Esophagus squamous epithelium (tissue), 5 donors: Measurements from ENCODE around the gene ATP5PF. TPM values are rescaled to one million over a fixed set of nuclear protein-coding genes. Genes with fewer than 3 reads are reported as not detected.

Experiments
- DNase-seq: peaks from one replicate; lab custom pipeline; 2025; lab: John Stamatoyannopoulos, UW
- H3K27ac ChIP-seq, 4 donors: fragments of 200-600 bp; sonication (generic); one replicate each; pipeline ENCODE4 v1.5.1; 2016 to 2019; ENCODE audit warnings: mild to moderate bottlenecking in 1 of 4
- H3K27me3 ChIP-seq, 4 donors: fragments of 200-600 bp; sonication (generic); 1 replicate in 3 of 4; 2 replicates in 1 of 4; pipeline versions ENCODE4 v1.5.1 to v1.6.0; 2017 to 2021; ENCODE audit warnings: antibody characterized with exemption in 1 of 4
- H3K36me3 ChIP-seq, 3 donors: fragments of 200-600 bp; sonication (generic); one replicate each; pipeline ENCODE4 v1.5.1; 2016 to 2019
- H3K4me1 ChIP-seq, 3 donors: fragments of 200-600 bp; sonication (generic); one replicate each; pipeline ENCODE4 v1.5.1; 2017 to 2019
- H3K4me3 ChIP-seq, 4 donors: fragments of 200-600 bp; sonication (generic); 1 replicate in 3 of 4; 2 replicates in 1 of 4; pipeline ENCODE4 v1.5.1; 2016 to 2019; ENCODE audit warnings: mild to moderate bottlenecking in 2 of 4, moderate library complexity in 1 of 4
- H3K9me3 ChIP-seq, 3 donors: fragments of 200-600 bp; sonication (generic); one replicate each; pipeline ENCODE4 v1.5.1; 2016 to 2019
- CTCF ChIP-seq, 6 experiments: fragments of 450-650 bp in 4 of 6; fragments of 200-600 bp in 2 of 6; sonication (generic) in 2 of 6; IDR thresholded peaks; one replicate each; pipeline ENCODE4 v1.5.1; 2016 to 2019; ENCODE audit warnings: antibody characterized with exemption in 6 of 6, mild to moderate bottlenecking in 4 of 6, moderate library complexity in 4 of 6
- POLR2A ChIP-seq, 4 donors: fragments of 450-650 bp; IDR thresholded peaks; one replicate each; pipeline ENCODE4 v1.6.1; 2017; ENCODE audit warnings: antibody characterized with exemption in 4 of 4, mild to moderate bottlenecking in 4 of 4, moderate library complexity in 3 of 4
- WGBS, 2 donors: methylation state at CpG; one replicate each; pipeline ENCODE4 v1.1.5; 2018; 5-methylcytosine and 5-hydroxymethylcytosine counted together
- intact Hi-C: fragments of 100-400 bp; cut with DNase I; formaldehyde crosslinking; loops from one replicate; pipeline ENCODE4 v1.15.0; 2022
- total RNA-seq, 4 donors: library from RNA; depleted of rRNA; stranded (reverse); fragments of >200 nt; gene quantifications; one replicate each; pipeline ENCODE4 v1.1.0, GENCODE V29; 2016
- donor health status: DM: yes; HTN: yes; CAD: no.

ATP5PF gene
- total RNA-seq, 4 donors from 2014 or later, result 123 to 192 (median 129) TPM

GRCh38 chr21:25737421-25737820 lies 2.7 kb upstream of the ATP5PF start:
- no peak overlapping the region for H3K4me3 ChIP-seq

DNA sequence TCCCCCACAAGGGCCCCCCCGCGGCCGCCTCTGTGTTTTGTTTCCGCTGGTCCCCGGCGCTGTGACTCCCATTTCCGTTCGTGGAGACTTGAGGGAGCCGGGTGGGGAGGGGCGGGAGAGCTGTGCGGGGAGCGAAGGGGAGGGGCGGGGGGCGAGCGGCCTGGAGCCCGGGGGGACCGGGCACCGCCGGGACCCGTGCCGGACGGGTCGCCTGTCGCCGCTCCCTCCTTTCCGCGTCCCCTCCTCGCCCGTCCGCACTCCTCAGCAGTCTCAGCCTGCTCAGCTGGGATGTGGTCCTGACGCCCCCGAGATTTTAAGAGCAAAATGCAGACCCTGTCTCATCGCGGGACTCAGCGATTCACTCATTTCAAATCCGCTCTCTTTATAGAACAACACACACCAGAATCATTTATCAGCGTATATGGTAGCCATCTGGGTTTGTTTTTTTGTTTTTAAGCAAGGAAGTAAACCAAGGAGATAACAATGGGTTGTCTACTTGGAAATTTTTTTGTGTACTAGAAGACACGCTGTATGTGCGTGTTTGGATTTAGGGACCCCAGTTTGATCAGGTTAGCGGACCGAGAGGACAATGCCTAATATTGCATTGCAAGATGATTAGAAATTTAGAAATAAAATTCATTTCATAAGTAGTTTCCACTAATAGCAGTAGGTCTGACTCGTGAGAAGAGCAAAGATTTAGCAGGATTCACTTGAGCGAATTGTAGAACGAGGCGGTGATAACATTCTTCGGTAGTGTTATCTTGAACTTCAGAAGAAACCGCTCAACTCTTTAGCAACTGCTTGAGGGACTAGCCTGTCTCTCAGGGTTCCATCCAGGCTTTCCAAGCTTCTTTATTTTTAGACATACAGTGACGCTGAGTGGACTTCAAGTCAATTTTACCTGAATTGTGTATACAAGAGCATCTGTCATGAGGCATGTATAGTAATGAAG lies 1.2 kb upstream of the ATP5PF start:
- Histone ChIP-seq H3K36me3 (peaks cover 0 to 21% (median 0%) of the 10 kb centered on the region in 3 donors), H3K9me3 (no peaks in the 10 kb centered on the region), H3K27me3 (no peaks in the 10 kb centered on the region), H3K4me1 (peaks cover 9 to 54% (median 39%) of the 10 kb centered on the region in 3 donors), H3K4me3 (peak overlapping the region; percentile 91 to 98 (median 96)), H3K27ac (peak overlapping the region; percentile 99)
- WGBS, 2 donors, result 0 to 1% methylated on average over 14 to 16 of the region's 48 CpGs
- intact Hi-C loops, result no loop called here
- DNase-seq, result peak; percentile 61
- TF ChIP-seq CTCF (IDR thresholded peaks at IDR 0.05) (no peak), POLR2A (IDR thresholded peaks at IDR 0.05) (no peak)

More at GRCh38 chr21:25737421-25737820, 2.7 kb upstream of the ATP5PF start:
- Histone ChIP-seq H3K27me3 (no peaks in the 10 kb centered on the region), H3K9me3 (no peaks in the 10 kb centered on the region), H3K27ac (no peak overlapping the region), H3K36me3 (peaks cover 0 to 17% (median 0%) of the 10 kb centered on the region in 3 donors), H3K4me1 (peaks cover 3 to 39% (median 28%) of the 10 kb centered on the region in 3 donors)
- intact Hi-C loops, result no loop called here
- 57 to 72% methylated on average over 1 of the region's 1 CpG for WGBS, 2 donors
- no peak for DNase-seq
- no peak for TF ChIP-seq POLR2A (IDR thresholded peaks at IDR 0.05)
- no peak for TF ChIP-seq CTCF (IDR thresholded peaks at IDR 0.05)

DNA sequence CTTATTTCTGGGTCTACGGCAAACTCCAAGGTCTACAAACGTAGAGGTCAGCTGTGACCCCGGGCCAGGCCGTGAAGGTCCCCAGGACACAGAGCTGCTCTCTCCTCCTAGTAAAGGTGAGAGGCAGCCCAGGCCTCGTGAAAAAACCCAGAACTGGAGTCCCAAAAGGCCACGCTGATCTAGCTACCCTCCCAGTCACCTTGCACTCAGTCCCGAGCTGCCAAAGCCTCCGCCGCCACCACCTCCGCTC lies 125 bp downstream of the ATP5PF start:
- peak in 3 of 4 donors; percentile 73 to 90 (median 81) for TF ChIP-seq POLR2A (IDR thresholded peaks at IDR 0.05)
- no peak for TF ChIP-seq CTCF (IDR thresholded peaks at IDR 0.05)
- Histone ChIP-seq H3K4me1 (peaks cover 9 to 66% (median 40%) of the 10 kb centered on the region in 3 donors), H3K27ac (peak overlapping the region; percentile 99), H3K9me3 (no peaks in the 10 kb centered on the region), H3K36me3 (peaks cover 0 to 25% (median 0%) of the 10 kb centered on the region in 3 donors), H3K4me3 (peak overlapping the region; percentile 91 to 98 (median 96)), H3K27me3 (no peaks in the 10 kb centered on the region)
- no peak for DNase-seq
- WGBS, 2 donors, result 0% methylated on average over 2 to 5 of the region's 10 CpGs
- intact Hi-C loops, result no loop called here

GRCh38 chr21:25733859-25734653 lies 648 bp downstream of the ATP5PF start:
- Histone ChIP-seq H3K4me1 (peaks cover 9 to 68% (median 40%) of the 10 kb centered on the region in 3 donors), H3K4me3 (peak overlapping the region; percentile 91 to 98 (median 96)), H3K9me3 (no peaks in the 10 kb centered on the region), H3K36me3 (peaks cover 0 to 28% (median 3%) of the 10 kb centered on the region in 3 donors), H3K27me3 (no peaks in the 10 kb centered on the region), H3K27ac (peak overlapping the region; percentile 99)
- no peak for DNase-seq
- 4% methylated on average over 12 to 17 of the region's 30 CpGs for WGBS, 2 donors
- TF ChIP-seq CTCF (IDR thresholded peaks at IDR 0.05), result no peak
- no peak for TF ChIP-seq POLR2A (IDR thresholded peaks at IDR 0.05)
- intact Hi-C loops, result no loop called here
